CD4-positive, CD25-positive, alpha-beta regulatory T cell (primary cell): Measurements from ENCODE around the gene ERBB4. TPM values are rescaled to one million over a fixed set of nuclear protein-coding genes. Genes with fewer than 3 reads are reported as not detected.

Experiments used
- ATAC-seq, 2 donors: fragments of 150-1000 bp; cut with Tn5 transposase; one replicate each; pipeline ENCODE4 v1.10.0; 2021; ENCODE audit warnings: low read depth in 2 of 2, moderate number of reproducible peaks in 2 of 2, moderate library complexity in 1 of 2
- DNase-seq, 3 donors: peaks; one replicate each; pipeline versions ENCODE4 v3.0.0 to v3.0.0-alpha.2; 2012 to 2022; ENCODE audit warnings: mixed read lengths in 1 of 3
- H3K27ac ChIP-seq: one replicate; pipeline ENCODE4 v1.7.0; 2013; ENCODE audit warnings: mild to moderate bottlenecking, low read length; ENCODE audit not compliant: insufficient read depth, poor library complexity, severe bottlenecking
- H3K27me3 ChIP-seq: one replicate; pipeline ENCODE4 v1.7.0; 2013; ENCODE audit warnings: low read length; ENCODE audit not compliant: control insufficient read depth, insufficient read depth
- H3K36me3 ChIP-seq: one replicate; pipeline ENCODE4 v1.7.0; 2013; ENCODE audit warnings: mild to moderate bottlenecking, low read length, moderate library complexity; ENCODE audit not compliant: control insufficient read depth, insufficient read depth
- H3K4me1 ChIP-seq: 2 replicates; pipeline ENCODE4 v1.7.0; 2013; ENCODE audit warnings: mild to moderate bottlenecking, low read length; ENCODE audit not compliant: insufficient read depth, control insufficient read depth, poor library complexity, severe bottlenecking
- H3K4me3 ChIP-seq: one replicate; pipeline ENCODE4 v1.7.0; 2013; ENCODE audit warnings: low read depth, mild to moderate bottlenecking, low read length, moderate library complexity
- H3K9me3 ChIP-seq, 2 experiments: 1 replicate in 1 of 2; 2 replicates in 1 of 2; pipeline ENCODE4 v1.7.0; 2013; ENCODE audit warnings: low read length in 2 of 2, mild to moderate bottlenecking in 1 of 2, moderate library complexity in 1 of 2; ENCODE audit not compliant: control insufficient read depth in 2 of 2
- H3K27ac Mint-ChIP-seq, 3 donors: one replicate each; pipeline ENCODE4 v1.8.0; 2020 to 2022; ENCODE audit warnings: mild to moderate bottlenecking in 3 of 3, mixed read lengths in 3 of 3, moderate library complexity in 2 of 3
- H3K27me3 Mint-ChIP-seq: one replicate; pipeline ENCODE4 v1.8.0; 2022; ENCODE audit warnings: mild to moderate bottlenecking, mixed read lengths
- H3K36me3 Mint-ChIP-seq: one replicate; pipeline ENCODE4 v1.8.0; 2020; ENCODE audit warnings: mixed read lengths
- H3K4me1 Mint-ChIP-seq, 4 donors: one replicate each; pipeline ENCODE4 v1.8.0; 2020 to 2022; ENCODE audit warnings: mixed read lengths in 4 of 4, mild to moderate bottlenecking in 1 of 4
- H3K4me3 Mint-ChIP-seq, 4 donors: one replicate each; pipeline ENCODE4 v1.8.0; 2020 to 2022; ENCODE audit warnings: mild to moderate bottlenecking in 4 of 4, mixed read lengths in 4 of 4, moderate library complexity in 3 of 4
- H3K9me3 Mint-ChIP-seq, 7 donors: one replicate each; pipeline ENCODE4 v1.8.0; 2020 to 2022; ENCODE audit warnings: mixed read lengths in 7 of 7, mild to moderate bottlenecking in 3 of 7, moderate library complexity in 2 of 7
- polyA plus RNA-seq, 4 donors: library from polyadenylated mRNA; unstranded; fragments of 300-500 nt; fragmentation: Illumina TruSeq; gene quantifications; one replicate each; pipeline ENCODE4 v1.2.3, GENCODE V29; 2021
- total RNA-seq: library from RNA; stranded (reverse); gene quantifications from one replicate; pipeline ENCODE4 v1.2.3, GENCODE V29; 2022

Gene ERBB4
- total and polyA plus RNA-seq, 5 donors from 2014 or later, result not detected

DNA sequence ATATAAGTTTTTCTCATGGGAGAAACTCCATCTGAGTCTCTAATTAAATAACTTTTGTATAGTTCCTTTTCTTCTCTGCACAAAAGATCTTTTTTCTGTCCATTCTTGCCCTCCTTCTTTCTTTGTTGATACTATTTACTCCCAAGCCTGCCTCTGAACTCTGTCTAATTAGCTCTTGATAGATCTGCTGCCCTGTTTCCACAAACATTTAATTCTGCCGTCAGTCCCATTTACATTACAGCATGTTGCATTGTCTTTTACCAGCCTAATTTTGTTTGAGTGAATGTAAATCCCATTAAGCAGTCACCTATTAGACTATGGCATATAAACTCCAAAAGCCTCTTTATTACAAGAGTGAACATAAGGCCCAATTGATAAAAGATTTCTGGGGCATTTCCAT, 254.4 kb downstream of the ERBB4 start:
- Histone ChIP-seq H3K27ac (no peak overlapping the region), H3K27me3 (no peaks in the 10 kb centered on the region), H3K4me1 (no peaks in the 10 kb centered on the region), H3K9me3 (no peaks in the 10 kb centered on the region), H3K4me3 (no peak overlapping the region), H3K36me3 (no peaks in the 10 kb centered on the region)
- Mint-ChIP-seq H3K4me1 (no peaks in the 10 kb centered on the region), H3K36me3 (no peaks in the 10 kb centered on the region), H3K4me3 (no peak overlapping the region), H3K9me3 (peaks cover 0 to 8% (median 2%) of the 10 kb centered on the region in 7 donors), H3K27me3 (no peaks in the 10 kb centered on the region), H3K27ac (no peak overlapping the region)
- DNase-seq (no peak), ATAC-seq (no peak)

- Mint-ChIP-seq H3K4me1 (no peaks in the 10 kb centered on the region), H3K27ac (no peak overlapping the region), H3K36me3 (no peaks in the 10 kb centered on the region), H3K4me3 (no peak overlapping the region), H3K9me3 (peaks cover 0 to 7% (median 2%) of the 10 kb centered on the region in 7 donors), H3K27me3 (no peaks in the 10 kb centered on the region)
- Histone ChIP-seq H3K36me3 (no peaks in the 10 kb centered on the region), H3K27ac (no peak overlapping the region), H3K4me3 (no peak overlapping the region), H3K27me3 (no peaks in the 10 kb centered on the region), H3K4me1 (no peaks in the 10 kb centered on the region), H3K9me3 (no peaks in the 10 kb centered on the region)
- ATAC-seq (no peak), DNase-seq (no peak)
Measured at GRCh38 chr2:212282671-212283261, 255.8 kb downstream of the ERBB4 start.

- Histone ChIP-seq H3K4me3 (no peak overlapping the region), H3K27me3 (no peaks in the 10 kb centered on the region), H3K36me3 (no peaks in the 10 kb centered on the region), H3K27ac (no peak overlapping the region), H3K4me1 (no peaks in the 10 kb centered on the region), H3K9me3 (no peaks in the 10 kb centered on the region)
- ATAC-seq, result no peak
- DNase-seq, result no peak
- no peak overlapping the region for H3K4me3 Mint-ChIP-seq
- H3K4me1 Mint-ChIP-seq, result no peaks in the 10 kb centered on the region
- H3K9me3 Mint-ChIP-seq, result peaks cover 0 to 5% (median 0%) of the 10 kb centered on the region in 7 donors
- no peak overlapping the region for H3K27ac Mint-ChIP-seq
- H3K27me3 Mint-ChIP-seq, result no peaks in the 10 kb centered on the region
- H3K36me3 Mint-ChIP-seq, result no peaks in the 10 kb centered on the region
Measured at GRCh38 chr2:212276813-212277212, 261.8 kb downstream of the ERBB4 start.

- H3K27ac Mint-ChIP-seq, result no peak overlapping the region
- no peaks in the 10 kb centered on the region for H3K27me3 ChIP-seq
- no peak overlapping the region for H3K4me3 Mint-ChIP-seq
- DNase-seq (no peak), ATAC-seq (no peak)
- H3K27ac ChIP-seq, result no peak overlapping the region
- H3K27me3 Mint-ChIP-seq, result no peaks in the 10 kb centered on the region
- H3K36me3 Mint-ChIP-seq, result no peaks in the 10 kb centered on the region
- H3K4me3 ChIP-seq, result no peak overlapping the region
- H3K9me3 Mint-ChIP-seq, result peaks cover 0 to 5% (median 0%) of the 10 kb centered on the region in 7 donors
- no peaks in the 10 kb centered on the region for H3K4me1 Mint-ChIP-seq
- no peaks in the 10 kb centered on the region for H3K36me3 ChIP-seq
- H3K9me3 ChIP-seq, result no peaks in the 10 kb centered on the region
- no peaks in the 10 kb centered on the region for H3K4me1 ChIP-seq
Measured at GRCh38 chr2:212274215-212274614, 264.4 kb downstream of the ERBB4 start.

- no peak for ATAC-seq
- H3K9me3 Mint-ChIP-seq, result peaks cover 0 to 2% (median 0%) of the 10 kb centered on the region in 7 donors
Measured at GRCh38 chr2:212271583-212271982, 267.0 kb downstream of the ERBB4 start.

DNA sequence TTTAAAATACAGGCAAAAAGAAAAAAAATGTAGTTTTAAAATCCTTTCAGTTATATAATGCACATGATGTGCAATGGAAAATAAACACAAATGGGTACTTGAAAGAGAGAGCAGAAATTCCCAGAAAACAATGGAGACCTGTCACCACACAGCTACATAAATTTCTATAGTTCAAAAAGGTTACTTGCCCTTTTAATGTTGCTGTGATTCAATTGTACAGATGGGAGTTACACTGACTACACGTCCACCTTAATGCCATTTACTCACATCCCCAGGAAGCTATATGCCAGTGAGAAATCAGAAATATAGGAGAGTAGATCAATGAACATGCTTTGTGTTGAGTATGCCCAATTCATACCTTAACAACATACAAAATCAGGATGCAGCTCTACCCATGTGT, 269.6 kb downstream of the ERBB4 start:
- Mint-ChIP-seq H3K27ac (no peak overlapping the region), H3K27me3 (no peaks in the 10 kb centered on the region), H3K4me1 (no peaks in the 10 kb centered on the region), H3K9me3 (peaks cover 0 to 2% (median 0%) of the 10 kb centered on the region in 7 donors), H3K4me3 (no peak overlapping the region), H3K36me3 (no peaks in the 10 kb centered on the region)
- Histone ChIP-seq H3K36me3 (no peaks in the 10 kb centered on the region), H3K27ac (no peak overlapping the region), H3K9me3 (no peaks in the 10 kb centered on the region), H3K4me3 (no peak overlapping the region), H3K27me3 (no peaks in the 10 kb centered on the region), H3K4me1 (no peaks in the 10 kb centered on the region)
- ATAC-seq (no peak), DNase-seq (no peak)

More at GRCh38 chr2:212271583-212271982, 267.0 kb downstream of the ERBB4 start:
- H3K27me3 ChIP-seq, result no peaks in the 10 kb centered on the region
- Mint-ChIP-seq H3K27ac (no peak overlapping the region), H3K27me3 (no peaks in the 10 kb centered on the region), H3K4me3 (no peak overlapping the region), H3K4me1 (no peaks in the 10 kb centered on the region), H3K36me3 (no peaks in the 10 kb centered on the region)
- H3K9me3 ChIP-seq, result no peaks in the 10 kb centered on the region
- no peaks in the 10 kb centered on the region for H3K36me3 ChIP-seq
- H3K4me1 ChIP-seq, result no peaks in the 10 kb centered on the region
- H3K27ac ChIP-seq, result no peak overlapping the region
- H3K4me3 ChIP-seq, result no peak overlapping the region
- no peak for DNase-seq

GRCh38 chr2:212266297-212266696, 272.3 kb downstream of the ERBB4 start:
- Mint-ChIP-seq H3K27ac (no peak overlapping the region), H3K27me3 (no peaks in the 10 kb centered on the region), H3K4me1 (no peaks in the 10 kb centered on the region), H3K36me3 (no peaks in the 10 kb centered on the region), H3K9me3 (peaks cover 0 to 1% (median 0%) of the 10 kb centered on the region in 7 donors), H3K4me3 (no peak overlapping the region)
- Histone ChIP-seq H3K27ac (no peak overlapping the region), H3K36me3 (no peaks in the 10 kb centered on the region), H3K4me3 (no peak overlapping the region), H3K9me3 (no peaks in the 10 kb centered on the region), H3K27me3 (no peaks in the 10 kb centered on the region), H3K4me1 (no peaks in the 10 kb centered on the region)
- no peak for ATAC-seq
- DNase-seq, result no peak

DNA sequence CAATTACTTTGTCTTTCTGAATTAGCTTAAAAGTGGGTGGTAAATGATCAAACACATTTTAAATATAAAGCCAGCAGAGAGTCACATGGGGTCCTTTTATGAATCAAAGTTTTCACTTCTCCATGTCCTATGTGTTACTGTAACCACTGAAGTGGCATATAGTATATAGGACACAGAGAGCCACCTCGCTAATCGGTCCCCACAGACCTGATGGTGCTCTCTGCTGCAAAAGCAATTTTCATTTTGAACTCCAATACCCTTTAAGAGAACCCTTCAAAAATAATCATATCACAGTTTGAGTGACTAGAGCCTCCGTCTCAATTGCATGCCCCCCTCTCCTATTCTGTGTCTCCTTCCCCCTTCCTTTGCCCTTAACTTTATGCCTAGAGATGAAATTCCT, 272.8 kb downstream of the ERBB4 start:
- H3K4me1 Mint-ChIP-seq, result no peaks in the 10 kb centered on the region
- H3K9me3 Mint-ChIP-seq, result peaks cover 0 to 1% (median 0%) of the 10 kb centered on the region in 7 donors
- no peak overlapping the region for H3K27ac Mint-ChIP-seq
- DNase-seq (no peak), ATAC-seq (no peak)
- Histone ChIP-seq H3K4me1 (no peaks in the 10 kb centered on the region), H3K9me3 (no peaks in the 10 kb centered on the region), H3K27ac (no peak overlapping the region), H3K4me3 (no peak overlapping the region), H3K36me3 (no peaks in the 10 kb centered on the region), H3K27me3 (no peaks in the 10 kb centered on the region)
- H3K27me3 Mint-ChIP-seq, result no peaks in the 10 kb centered on the region
- no peaks in the 10 kb centered on the region for H3K36me3 Mint-ChIP-seq
- no peak overlapping the region for H3K4me3 Mint-ChIP-seq
